MCF 10A (cell line): ENCODE measurements around the gene ZFAND3. TPM values are rescaled to one million over a fixed set of nuclear protein-coding genes. Genes with fewer than 3 reads are reported as not detected.

ENCODE experiments used
- BruUV-seq: library from RNA; stranded (reverse); fragments of 400-500 nt; replicated peaks from 2 replicates; lab custom pipeline; 2021; lab: Mats Ljungman, UMichigan
- CTCF ChIA-PET: fragments of 300-600 bp; sonication (Branson Sonifier 250); formaldehyde crosslinking; extraction: SDS; loops from one replicate; lab custom pipeline; 2021; ENCODE audit warnings: antibody characterized with exemption, inconsistent platforms; lab: Yijun Ruan, JAX
- POLR2A ChIA-PET: fragments of 300-600, 350-650 bp; sonication (Branson Sonifier 250); formaldehyde crosslinking; extraction: SDS; loops from one replicate; lab custom pipeline; 2020; ENCODE audit warnings: antibody characterized with exemption, inconsistent platforms; lab: Yijun Ruan, JAX
- DNase-seq: peaks from one replicate; pipeline ENCODE4 v3.0.0-alpha.2; 2018; ENCODE audit not compliant: unreplicated experiment
- H3K27ac Mint-ChIP-seq: one replicate; pipeline ENCODE4 v1.8.0; 2022; ENCODE audit warnings: mild to moderate bottlenecking, low read depth, mixed read lengths; ENCODE audit not compliant: unreplicated experiment
- H3K27me3 Mint-ChIP-seq: one replicate; pipeline ENCODE4 v1.8.0; 2022; ENCODE audit warnings: mixed read lengths; ENCODE audit not compliant: insufficient read depth, unreplicated experiment
- H3K36me3 Mint-ChIP-seq: one replicate; pipeline ENCODE4 v1.8.0; 2022; ENCODE audit warnings: mild to moderate bottlenecking, moderate library complexity, mixed read lengths; ENCODE audit not compliant: insufficient read depth, unreplicated experiment
- H3K4me1 Mint-ChIP-seq: one replicate; pipeline ENCODE4 v1.8.0; 2022; ENCODE audit warnings: mixed read lengths; ENCODE audit not compliant: insufficient read depth, unreplicated experiment
- H3K4me3 Mint-ChIP-seq: one replicate; pipeline ENCODE4 v1.8.0; 2022; ENCODE audit warnings: mild to moderate bottlenecking, moderate library complexity, mixed read lengths; ENCODE audit not compliant: unreplicated experiment
- H3K9me3 Mint-ChIP-seq: one replicate; pipeline ENCODE4 v1.8.0; 2022; ENCODE audit warnings: mixed read lengths; ENCODE audit not compliant: unreplicated experiment
- CTCF ChIP-seq: fragments of 200-600 bp; IDR thresholded peaks from one replicate; pipeline ENCODE4 v1.8.0; 2022; ENCODE audit warnings: antibody characterized with exemption, mild to moderate bottlenecking; ENCODE audit not compliant: unreplicated experiment
- intact Hi-C: fragments of 100-400 bp; cut with micrococcal nuclease; formaldehyde crosslinking; loops from 2 replicates; pipeline ENCODE4 v1.14.1; 2022
- total RNA-seq: library from RNA; stranded (reverse); gene quantifications from 2 replicates; pipeline ENCODE4 v1.2.3, GENCODE V29; 2022

The ZFAND3 gene
- total RNA-seq, 1 experiment from 2014 or later: 100 TPM

GRCh38 chr6:37821446-37821845 is 1.9 kb downstream of the ZFAND3 start:
- Mint-ChIP-seq H3K36me3 (peaks cover 16% of the 10 kb centered on the region), H3K27ac (peak overlapping the region; percentile 71), H3K4me3 (peak overlapping the region; percentile 91), H3K27me3 (no peaks in the 10 kb centered on the region), H3K9me3 (no peaks in the 10 kb centered on the region), H3K4me1 (peaks cover 36% of the 10 kb centered on the region)
- intact Hi-C loops: loop anchor here (5.0 kb wide), 1 partner anchor 41 kb away; no protein-coding TSS in a partner anchor
- TF ChIP-seq CTCF: no peak
- no TSS peak for BruUV-seq
- ChIA-PET CTCF (interaction anchor here (0.6 to 1.3 kb wide), 2 partner anchors 31 to 39 kb away, joined by 3 to 4 read pairs; no protein-coding TSS in a partner anchor), POLR2A (interaction anchor here (0.6 to 4.3 kb wide), 5 partner anchors 10 to 76 kb away, joined by 3 to 39 read pairs (median 3); no protein-coding TSS in a partner anchor)
- no peak for DNase-seq

DNA sequence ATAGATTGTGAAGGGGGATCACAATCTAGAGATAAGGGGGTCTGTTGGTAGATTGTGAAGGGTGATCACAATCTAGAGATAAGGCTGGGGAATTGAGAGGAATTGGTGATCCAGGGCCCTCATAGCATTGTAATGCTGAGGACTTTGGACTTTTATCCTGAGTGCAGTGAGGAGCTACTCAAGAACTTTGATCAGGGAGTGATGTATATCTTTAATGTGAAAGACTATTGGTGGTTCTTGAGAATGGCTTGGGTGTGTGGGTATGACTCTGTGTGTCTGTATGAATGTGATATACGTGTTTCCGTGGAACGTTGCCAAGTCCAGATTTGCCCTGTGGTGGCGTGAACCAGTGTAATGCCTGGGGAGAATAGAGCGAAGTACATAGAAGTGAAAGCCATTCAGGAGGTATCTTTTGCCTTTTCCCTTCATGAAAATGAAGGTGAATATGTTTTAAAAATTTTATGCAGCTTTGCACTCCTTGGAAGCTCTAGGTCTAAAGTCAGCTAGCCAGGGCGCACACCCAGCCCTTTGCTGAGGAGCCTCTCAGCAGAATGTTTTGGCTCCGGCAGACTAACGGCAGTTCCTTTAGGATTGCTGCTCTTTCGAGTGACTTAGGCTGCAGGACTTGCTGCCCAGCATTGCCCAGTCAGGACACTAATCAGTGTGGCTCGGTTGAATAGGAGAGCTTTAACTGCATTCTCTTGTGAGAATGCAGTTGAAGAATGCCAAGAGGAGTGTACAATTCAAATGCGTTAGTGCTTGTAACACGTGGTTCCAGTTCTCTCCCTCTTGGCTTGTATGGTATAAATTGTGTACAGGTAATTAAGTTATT is 3.5 kb downstream of the ZFAND3 start:
- Mint-ChIP-seq H3K27me3 (no peaks in the 10 kb centered on the region), H3K9me3 (no peaks in the 10 kb centered on the region), H3K27ac (peak overlapping the region; percentile 68), H3K36me3 (peaks cover 16% of the 10 kb centered on the region), H3K4me3 (peak overlapping the region; percentile 62), H3K4me1 (peaks cover 34% of the 10 kb centered on the region)
- ChIA-PET CTCF (interaction anchor here (0.5 to 0.8 kb wide), 3 partner anchors 202 to 294 kb away, joined by 3 to 4 read pairs (median 3); no protein-coding TSS in a partner anchor), POLR2A (interaction anchor here (1.0 to 2.0 kb wide), 3 partner anchors 23 to 200 kb away, joined by 3 to 7 read pairs (median 3); no protein-coding TSS in a partner anchor)
- no peak for TF ChIP-seq CTCF
- DNase-seq: peak; percentile 73
- intact Hi-C loops: loop anchor here (5.0 kb wide), 1 partner anchor 39 kb away; no protein-coding TSS in a partner anchor
- BruUV-seq: no TSS peak

GRCh38 chr6:37824170-37824569 is 4.6 kb downstream of the ZFAND3 start:
- Mint-ChIP-seq H3K27ac (no peak overlapping the region), H3K36me3 (peaks cover 12% of the 10 kb centered on the region), H3K9me3 (no peaks in the 10 kb centered on the region), H3K4me1 (peaks cover 35% of the 10 kb centered on the region), H3K27me3 (no peaks in the 10 kb centered on the region), H3K4me3 (no peak overlapping the region)
- CTCF ChIA-PET: interaction anchor here (0.8 kb wide), 1 partner anchor 613 kb away, joined by 3 read pairs; no protein-coding TSS in a partner anchor
- BruUV-seq: no TSS peak
- POLR2A ChIA-PET: interaction anchor here (0.8 to 2.0 kb wide), 3 partner anchors 21 to 43 kb away, joined by 3 to 7 read pairs (median 3); no protein-coding TSS in a partner anchor
- intact Hi-C loops: loop anchor here (5.0 kb wide), 1 partner anchor 38 kb away; no protein-coding TSS in a partner anchor
- no peak for TF ChIP-seq CTCF
- DNase-seq: no peak

GRCh38 chr6:37826188-37826587 is 6.7 kb downstream of the ZFAND3 start:
- Mint-ChIP-seq H3K27ac (no peak overlapping the region), H3K27me3 (no peaks in the 10 kb centered on the region), H3K9me3 (no peaks in the 10 kb centered on the region), H3K36me3 (peaks cover 12% of the 10 kb centered on the region), H3K4me3 (no peak overlapping the region), H3K4me1 (peaks cover 34% of the 10 kb centered on the region)
- intact Hi-C loops: no loop called here
- no TSS peak for BruUV-seq
- no peak for DNase-seq
- ChIA-PET POLR2A (interaction anchor here (1.8 to 2.1 kb wide), 2 partner anchors 8 to 19 kb away, joined by 5 to 12 read pairs; no protein-coding TSS in a partner anchor), CTCF (interaction anchor here (0.5 to 2.0 kb wide), 6 partner anchors 13 to 273 kb away, joined by 3 to 17 read pairs (median 4); no protein-coding TSS in a partner anchor)
- TF ChIP-seq CTCF: no peak
